K562 (cell line): Measurements from ENCODE around the gene CCDC136. TPM values are rescaled to one million over a fixed set of nuclear protein-coding genes. Genes with fewer than 3 reads are reported as not detected.

Experiments
- CEBPB ChIP-seq: fragments of 450-650 bp; IDR thresholded peaks from 2 replicates; pipeline ENCODE4 v1.6.1; 2016; ENCODE audit warnings: missing genetic modification characterization, missing compliant biosample characterization
- CHCHD3 ChIP-seq: fragments of 250-450 bp; sonication (Bioruptor Pico); IDR thresholded peaks from 2 replicates; pipeline ENCODE4 v2.1.2; 2022; ENCODE audit warnings: mild to moderate bottlenecking
- FIP1L1 ChIP-seq: fragments of 200-400 bp; formaldehyde crosslinking; IDR thresholded peaks from 2 replicates; pipeline ENCODE4 v1.6.1; 2018; ENCODE audit warnings: mild to moderate bottlenecking, low read depth, low read length; ENCODE audit not compliant: poor library complexity, severe bottlenecking
- NEUROD1 ChIP-seq: fragments of 150-350 bp; IDR thresholded peaks from 2 replicates; pipeline ENCODE4 v1.6.1; 2014; ENCODE audit warnings: borderline replicate concordance, low read length, low read depth; ENCODE audit not compliant: partially characterized antibody
- TSC22D4 ChIP-seq: fragments of 450-650 bp; IDR thresholded peaks from 2 replicates; pipeline ENCODE4 v1.6.1; 2016; ENCODE audit warnings: missing genetic modification characterization, missing biosample characterization, control low read depth
- ZC3H4 ChIP-seq: sonication (generic); formaldehyde crosslinking; IDR thresholded peaks from 2 replicates; pipeline ENCODE4 v1.9.0; 2021; ENCODE audit warnings: missing genetic modification reagents, borderline replicate concordance
- polyA plus RNA-seq, 8 experiments: library from polyadenylated mRNA; depleted of rRNA in 4 of 8; stranded (reverse) in 5 of 8; unstranded in 3 of 8; fragments of >200 nt; fragmentation: Nextera tagmentation in 2 of 8; fragmentation: Illumina TruSeq in 1 of 8; extraction: Ambion mirVana in 2 of 8; extraction: Trizol in 1 of 8; gene quantifications; 2 replicates each; pipeline versions ENCODE4 v1.2.1 to v1.2.3, GENCODE V29; 2011 to 2014; ENCODE audit warnings: inconsistent platforms in 1 of 8, missing spikeins in 1 of 8
- total RNA-seq, 7 experiments: library from RNA; depleted of rRNA in 6 of 7; stranded (reverse); fragments of >200 nt in 6 of 7; fragmentation: Illumina TruSeq in 2 of 7; extraction: Trizol in 2 of 7; gene quantifications; 2 replicates each; pipeline versions ENCODE4 v1.2.1 to v1.2.3, GENCODE V29; 2011 to 2021; ENCODE audit warnings: low replicate concordance in 1 of 7
- TF ChIP-seq, protein P1 (sequence below), 2 experiments: IDR thresholded peaks in 1 of 2; conservative IDR thresholded peaks in 1 of 2; 2 replicates each; pipeline ENCODE4 v1.6.1; 2016; ENCODE audit warnings: low read depth in 2 of 2, mild to moderate bottlenecking in 1 of 2, missing compliant biosample characterization in 1 of 2, missing genetic modification characterization in 1 of 2, moderate library complexity in 1 of 2

CCDC136 gene
- total and polyA plus RNA-seq, 9 of the 15 experiments (the other 6 are each of a cell fraction or from before 2014, with no cell fraction given), result 2.4 to 40.8 (median 26.5) TPM

GRCh38 chr7:128827971-128828711 lies 36.4 kb downstream of the CCDC136 start (continued):
- TF ChIP-seq NEUROD1 (no peak), FIP1L1 (no peak), CEBPB (tag) (no peak), CHCHD3 (CRISPR knock-in tag) (no peak), TSC22D4 (tag) (no peak), ZC3H4 (CRISPR knock-in tag) (no peak)
- TF ChIP-seq, protein P1, sequence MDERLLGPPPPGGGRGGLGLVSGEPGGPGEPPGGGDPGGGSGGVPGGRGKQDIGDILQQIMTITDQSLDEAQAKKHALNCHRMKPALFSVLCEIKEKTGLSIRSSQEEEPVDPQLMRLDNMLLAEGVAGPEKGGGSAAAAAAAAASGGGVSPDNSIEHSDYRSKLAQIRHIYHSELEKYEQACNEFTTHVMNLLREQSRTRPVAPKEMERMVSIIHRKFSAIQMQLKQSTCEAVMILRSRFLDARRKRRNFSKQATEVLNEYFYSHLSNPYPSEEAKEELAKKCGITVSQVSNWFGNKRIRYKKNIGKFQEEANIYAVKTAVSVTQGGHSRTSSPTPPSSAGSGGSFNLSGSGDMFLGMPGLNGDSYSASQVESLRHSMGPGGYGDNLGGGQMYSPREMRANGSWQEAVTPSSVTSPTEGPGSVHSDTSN (CRISPR knock-in tag; IDR thresholded peaks at IDR 0.05; ENCODE audit: low read depth), result no peak
- TF ChIP-seq, protein P1 (tag; conservative IDR thresholded peaks at IDR 0.05; ENCODE audit: low read depth), result no peak
